ENCODE measurements around the gene THPO.

GRCh38 chr3:184358124-184358767, 19.8 kb downstream of the THPO start:
- TF ChIP-seq CTCF (IDR thresholded peaks at IDR 0.05) (no peak), EZH2 (IDR thresholded peaks at IDR 0.05) (no peak), EZH2phosphoT487 (IDR thresholded peaks at IDR 0.05) (no peak)

Data from neural progenitor cell (in vitro differentiated cells).